Measurements from ENCODE around the gene VASN.

Gene VASN

GRCh38 chr16:4401094-4401501 is 29.4 kb downstream of the VASN start:
- Histone ChIP-seq H2AFZ (ENCODE audit: low read length) (no peak overlapping the region), H3K14ac (ENCODE audit: low read length) (no peak overlapping the region), H2BK120ac (ENCODE audit: low read depth, low read length) (no peak overlapping the region), H3K4me1 (ENCODE audit: control insufficient read depth in 2 of 2, insufficient read depth in 1 of 2, low read depth in 1 of 2, low read length in 2 of 2) (peaks cover 2 to 3% of the 10 kb centered on the region in 2 donors), H3K36me3 (replicated peaks in 1 of 2; ENCODE audit: control insufficient read depth in 2 of 2, insufficient read depth in 2 of 2, low read length in 2 of 2) (no peaks in the 10 kb centered on the region), H3K23ac (ENCODE audit: low read depth, low read length, poor library complexity) (no peak overlapping the region), H3K9ac (ENCODE audit: low read depth, low read length, poor library complexity) (no peak overlapping the region), H2BK12ac (ENCODE audit: low read length) (peak overlapping the region; percentile 26), H3K18ac (ENCODE audit: low read length) (no peak overlapping the region), H3K4me2 (ENCODE audit: insufficient read depth, low read length, poor library complexity, severe bottlenecking) (no peak overlapping the region), H3K27ac (replicated peaks; ENCODE audit: low read length) (no peak overlapping the region), H3K4me3 (ENCODE audit: low read length in 2 of 2) (no peak overlapping the region), H3K27me3 (ENCODE audit: control insufficient read depth in 3 of 3, insufficient read depth in 3 of 3, low read depth in 1 of 3, low read length in 3 of 3) (no peaks in the 10 kb centered on the region), H3K79me1 (ENCODE audit: low read depth, low read length) (peaks cover 4% of the 10 kb centered on the region), H4K8ac (ENCODE audit: low read depth, low read length) (no peak overlapping the region), H3K9me3 (replicated peaks in 1 of 2; ENCODE audit: control insufficient read depth in 2 of 2, insufficient read depth in 1 of 2, low read depth in 1 of 2, low read length in 2 of 2) (no peaks in the 10 kb centered on the region), H4K91ac (ENCODE audit: low read depth, low read length, poor library complexity) (no peak overlapping the region), H2BK15ac (ENCODE audit: low read length) (no peak overlapping the region), H2AK5ac (ENCODE audit: low read depth, low read length) (peak overlapping the region; percentile 16), H2BK5ac (ENCODE audit: low read length) (no peak overlapping the region), H3K4ac (ENCODE audit: low read length) (no peak overlapping the region)
- DNase-seq (ENCODE audit: low spot score), result no peak
- no CpG with 5 or more reads among the region's 12 CpGs for WGBS, 2 donors (ENCODE audit: extremely low coverage in 2 of 2, insufficient read length in 2 of 2, insufficient replicate concordance in 1 of 2)

DNA sequence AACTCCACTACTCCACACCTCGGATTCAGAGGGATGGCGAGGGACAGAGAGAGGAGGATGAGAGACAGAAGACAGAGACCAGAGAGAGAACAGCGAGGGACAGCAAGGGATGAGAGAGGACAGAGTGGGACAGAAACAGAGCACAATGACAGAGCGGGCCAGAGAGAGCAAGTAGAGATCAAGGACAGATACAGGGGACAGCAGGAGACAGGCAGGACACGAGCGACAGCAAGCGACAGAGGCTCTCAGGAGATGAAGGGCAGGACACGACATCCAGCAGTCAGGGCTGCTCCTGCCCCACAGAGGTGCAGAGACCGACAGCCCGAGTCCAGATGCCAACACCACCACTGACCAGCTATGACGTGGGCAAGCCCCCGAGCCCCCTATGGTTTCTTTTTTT is 29.9 kb downstream of the VASN start:
- Histone ChIP-seq H3K27ac (replicated peaks; ENCODE audit: low read length) (no peak overlapping the region), H3K9me3 (replicated peaks in 1 of 2; ENCODE audit: control insufficient read depth in 2 of 2, insufficient read depth in 1 of 2, low read depth in 1 of 2, low read length in 2 of 2) (no peaks in the 10 kb centered on the region), H3K36me3 (replicated peaks in 1 of 2; ENCODE audit: control insufficient read depth in 2 of 2, insufficient read depth in 2 of 2, low read length in 2 of 2) (no peaks in the 10 kb centered on the region), H3K18ac (ENCODE audit: low read length) (peak overlapping the region; percentile 7), H2AK5ac (ENCODE audit: low read depth, low read length) (peak overlapping the region; percentile 16), H2BK12ac (ENCODE audit: low read length) (peak overlapping the region; percentile 26), H3K9ac (ENCODE audit: low read depth, low read length, poor library complexity) (no peak overlapping the region), H2BK5ac (ENCODE audit: low read length) (no peak overlapping the region), H2BK15ac (ENCODE audit: low read length) (no peak overlapping the region), H4K8ac (ENCODE audit: low read depth, low read length) (no peak overlapping the region), H3K79me1 (ENCODE audit: low read depth, low read length) (peaks cover 4% of the 10 kb centered on the region), H3K27me3 (ENCODE audit: control insufficient read depth in 3 of 3, insufficient read depth in 3 of 3, low read depth in 1 of 3, low read length in 3 of 3) (no peaks in the 10 kb centered on the region), H2BK120ac (ENCODE audit: low read depth, low read length) (no peak overlapping the region), H3K4me3 (ENCODE audit: low read length in 2 of 2) (no peak overlapping the region), H3K14ac (ENCODE audit: low read length) (no peak overlapping the region), H3K23ac (ENCODE audit: low read depth, low read length, poor library complexity) (no peak overlapping the region), H4K91ac (ENCODE audit: low read depth, low read length, poor library complexity) (no peak overlapping the region), H2AFZ (ENCODE audit: low read length) (no peak overlapping the region), H3K4me1 (ENCODE audit: control insufficient read depth in 2 of 2, insufficient read depth in 1 of 2, low read depth in 1 of 2, low read length in 2 of 2) (peaks cover 2 to 3% of the 10 kb centered on the region in 2 donors), H3K4me2 (ENCODE audit: insufficient read depth, low read length, poor library complexity, severe bottlenecking) (no peak overlapping the region), H3K4ac (ENCODE audit: low read length) (no peak overlapping the region)
- DNase-seq (ENCODE audit: low spot score), result no peak
- WGBS, 2 donors (ENCODE audit: extremely low coverage in 2 of 2, insufficient read length in 2 of 2, insufficient replicate concordance in 1 of 2), result no CpG with 5 or more reads among the region's 12 CpGs

DNA sequence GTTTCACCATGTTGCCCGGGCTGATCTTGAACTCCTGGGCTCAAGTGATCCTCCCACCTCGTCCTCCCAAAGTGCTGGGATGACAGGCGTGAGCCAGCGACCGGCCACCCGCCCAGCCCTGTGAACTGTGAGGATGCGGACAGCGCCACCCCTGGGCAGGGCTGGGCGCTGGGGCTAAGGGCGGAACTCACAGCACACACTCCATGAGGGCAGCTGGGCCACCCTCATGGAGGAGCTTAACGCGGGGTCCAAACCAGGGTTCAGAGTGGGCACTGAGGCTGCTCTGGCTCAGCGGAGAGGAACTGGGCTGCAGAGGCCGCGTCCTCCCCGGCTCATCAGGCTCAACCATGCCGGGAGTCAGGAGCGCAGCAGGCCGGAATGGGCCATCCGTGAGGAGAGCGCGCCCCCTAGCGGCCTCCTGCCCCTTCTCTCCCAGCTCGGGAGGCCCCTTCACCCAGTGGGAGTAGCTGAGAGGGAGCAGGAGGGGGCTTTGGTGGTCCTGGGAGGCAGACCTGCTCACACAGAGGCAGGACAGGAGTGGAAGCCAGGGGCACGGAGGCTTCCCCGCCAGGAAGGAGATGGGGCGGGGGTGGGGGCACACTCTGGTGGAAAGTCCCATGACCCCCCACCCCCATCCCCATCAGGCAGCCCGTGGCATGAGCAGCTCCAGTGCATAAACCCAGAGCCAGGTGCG is 30.9 kb downstream of the VASN start:
- no peak overlapping the region for H3K4me3 ChIP-seq (ENCODE audit: low read length in 2 of 2)
- no peaks in the 10 kb centered on the region for H3K9me3 ChIP-seq (replicated peaks in 1 of 2; ENCODE audit: control insufficient read depth in 2 of 2, insufficient read depth in 1 of 2, low read depth in 1 of 2, low read length in 2 of 2)
- no peak overlapping the region for H2AK5ac ChIP-seq (ENCODE audit: low read depth, low read length)
- peaks cover 4% of the 10 kb centered on the region for H3K79me1 ChIP-seq (ENCODE audit: low read depth, low read length)
- no peak overlapping the region for H4K8ac ChIP-seq (ENCODE audit: low read depth, low read length)
- no peak overlapping the region for H2BK15ac ChIP-seq (ENCODE audit: low read length)
- H3K14ac ChIP-seq (ENCODE audit: low read length), result no peak overlapping the region
- H3K36me3 ChIP-seq (replicated peaks in 1 of 2; ENCODE audit: control insufficient read depth in 2 of 2, insufficient read depth in 2 of 2, low read length in 2 of 2), result peaks cover 0 to 2% of the 10 kb centered on the region in 2 donors
- H2BK12ac ChIP-seq (ENCODE audit: low read length), result no peak overlapping the region
- H3K23ac ChIP-seq (ENCODE audit: low read depth, low read length, poor library complexity), result peak overlapping the region; percentile 81
- no peak overlapping the region for H2BK5ac ChIP-seq (ENCODE audit: low read length)
- H2BK120ac ChIP-seq (ENCODE audit: low read depth, low read length), result no peak overlapping the region
- peaks cover 2 to 3% of the 10 kb centered on the region in 2 donors for H3K4me1 ChIP-seq (ENCODE audit: control insufficient read depth in 2 of 2, insufficient read depth in 1 of 2, low read depth in 1 of 2, low read length in 2 of 2)
- H3K9ac ChIP-seq (ENCODE audit: low read depth, low read length, poor library complexity), result peak overlapping the region; percentile 39
- peak overlapping the region; percentile 63 for H3K18ac ChIP-seq (ENCODE audit: low read length)
- no CpG with 5 or more reads among the region's 29 CpGs for WGBS, 2 donors (ENCODE audit: extremely low coverage in 2 of 2, insufficient read length in 2 of 2, insufficient replicate concordance in 1 of 2)
- no peak overlapping the region for H3K4me2 ChIP-seq (ENCODE audit: insufficient read depth, low read length, poor library complexity, severe bottlenecking)
- no peak overlapping the region for H4K91ac ChIP-seq (ENCODE audit: low read depth, low read length, poor library complexity)
- H3K27me3 ChIP-seq (ENCODE audit: control insufficient read depth in 3 of 3, insufficient read depth in 3 of 3, low read depth in 1 of 3, low read length in 3 of 3), result no peaks in the 10 kb centered on the region
- no peak overlapping the region for H3K27ac ChIP-seq (replicated peaks; ENCODE audit: low read length)
- peak overlapping the region; percentile 77 for H2AFZ ChIP-seq (ENCODE audit: low read length)
- peak; percentile 82 for DNase-seq (ENCODE audit: low spot score)
- H3K4ac ChIP-seq (ENCODE audit: low read length), result no peak overlapping the region

GRCh38 chr16:4403133-4403949 is 31.7 kb downstream of the VASN start:
- no peak overlapping the region for H3K23ac ChIP-seq (ENCODE audit: low read depth, low read length, poor library complexity)
- H2BK15ac ChIP-seq (ENCODE audit: low read length), result peak overlapping the region; percentile 65
- no peak overlapping the region for H2BK120ac ChIP-seq (ENCODE audit: low read depth, low read length)
- H3K27me3 ChIP-seq (ENCODE audit: control insufficient read depth in 3 of 3, insufficient read depth in 3 of 3, low read depth in 1 of 3, low read length in 3 of 3), result no peaks in the 10 kb centered on the region
- H3K4me1 ChIP-seq (ENCODE audit: control insufficient read depth in 2 of 2, insufficient read depth in 1 of 2, low read depth in 1 of 2, low read length in 2 of 2), result peaks cover 2 to 3% of the 10 kb centered on the region in 2 donors
- H3K9me3 ChIP-seq (replicated peaks in 1 of 2; ENCODE audit: control insufficient read depth in 2 of 2, insufficient read depth in 1 of 2, low read depth in 1 of 2, low read length in 2 of 2), result no peaks in the 10 kb centered on the region
- H3K4me2 ChIP-seq (ENCODE audit: insufficient read depth, low read length, poor library complexity, severe bottlenecking), result no peak overlapping the region
- H3K4ac ChIP-seq (ENCODE audit: low read length), result no peak overlapping the region
- H4K91ac ChIP-seq (ENCODE audit: low read depth, low read length, poor library complexity), result no peak overlapping the region
- H3K9ac ChIP-seq (ENCODE audit: low read depth, low read length, poor library complexity), result peak overlapping the region; percentile 7
- no peak overlapping the region for H2AFZ ChIP-seq (ENCODE audit: low read length)
- H3K4me3 ChIP-seq (ENCODE audit: low read length in 2 of 2), result no peak overlapping the region
- peak overlapping the region; percentile 68 for H2AK5ac ChIP-seq (ENCODE audit: low read depth, low read length)
- H3K36me3 ChIP-seq (replicated peaks in 1 of 2; ENCODE audit: control insufficient read depth in 2 of 2, insufficient read depth in 2 of 2, low read length in 2 of 2), result peaks cover 0 to 5% of the 10 kb centered on the region in 2 donors
- H3K14ac ChIP-seq (ENCODE audit: low read length), result no peak overlapping the region
- H3K79me1 ChIP-seq (ENCODE audit: low read depth, low read length), result peaks cover 4% of the 10 kb centered on the region
- no peak overlapping the region for H2BK12ac ChIP-seq (ENCODE audit: low read length)
- no CpG with 5 or more reads among the region's 24 CpGs for WGBS, 2 donors (ENCODE audit: extremely low coverage in 2 of 2, insufficient read length in 2 of 2, insufficient replicate concordance in 1 of 2)
- no peak overlapping the region for H3K27ac ChIP-seq (replicated peaks; ENCODE audit: low read length)
- no peak overlapping the region for H2BK5ac ChIP-seq (ENCODE audit: low read length)
- no peak for DNase-seq (ENCODE audit: low spot score)
- H4K8ac ChIP-seq (ENCODE audit: low read depth, low read length), result no peak overlapping the region
- no peak overlapping the region for H3K18ac ChIP-seq (ENCODE audit: low read length)
